NOMO-1 treated with dmso at 0.1 percent for 144 hours (cell line): ENCODE data around the gene TPST2.

Experiments
- DNase-seq: peaks from one replicate; lab custom pipeline; 2025; ENCODE audit not compliant: unreplicated experiment; lab: John Stamatoyannopoulos, UW

TPST2 gene

DNA sequence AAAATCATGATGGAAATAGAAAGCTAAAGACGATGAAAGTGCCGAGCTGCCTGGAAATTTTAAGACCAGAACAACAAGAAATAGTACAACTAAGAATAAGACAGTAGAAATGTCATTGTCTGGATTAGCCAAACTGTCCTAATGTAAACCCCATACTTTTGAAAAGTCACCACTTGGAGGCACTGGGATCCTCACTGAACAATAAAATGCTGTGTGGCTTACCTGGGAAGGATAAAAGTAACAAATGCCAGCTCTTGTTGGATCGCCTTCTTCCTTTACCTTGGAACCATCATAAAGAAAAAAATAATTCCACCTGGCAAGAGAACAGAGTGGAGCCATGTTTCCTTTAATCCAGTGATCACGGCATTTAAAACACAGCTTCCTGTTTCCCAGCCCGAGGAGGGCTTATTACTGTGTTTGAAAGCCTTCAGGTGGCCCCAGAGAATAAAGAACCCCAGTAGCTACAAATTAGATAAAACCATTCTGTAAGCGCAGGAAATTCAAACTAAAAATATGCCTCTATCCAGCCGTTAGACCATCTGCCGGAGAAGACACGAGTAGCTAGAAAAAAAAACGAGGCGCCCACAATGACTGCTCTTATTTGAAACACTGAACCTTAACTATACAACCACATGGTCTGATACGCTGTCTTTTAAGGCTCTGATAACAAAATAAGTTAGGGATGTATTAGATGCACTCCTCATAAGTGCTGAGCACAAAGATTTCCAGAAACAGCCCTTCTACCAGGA, 110.7 kb downstream of the TPST2 start:
- no peak for DNase-seq

GRCh38 chr22:26477341-26477731, 112.6 kb downstream of the TPST2 start:
- no peak for DNase-seq

DNA sequence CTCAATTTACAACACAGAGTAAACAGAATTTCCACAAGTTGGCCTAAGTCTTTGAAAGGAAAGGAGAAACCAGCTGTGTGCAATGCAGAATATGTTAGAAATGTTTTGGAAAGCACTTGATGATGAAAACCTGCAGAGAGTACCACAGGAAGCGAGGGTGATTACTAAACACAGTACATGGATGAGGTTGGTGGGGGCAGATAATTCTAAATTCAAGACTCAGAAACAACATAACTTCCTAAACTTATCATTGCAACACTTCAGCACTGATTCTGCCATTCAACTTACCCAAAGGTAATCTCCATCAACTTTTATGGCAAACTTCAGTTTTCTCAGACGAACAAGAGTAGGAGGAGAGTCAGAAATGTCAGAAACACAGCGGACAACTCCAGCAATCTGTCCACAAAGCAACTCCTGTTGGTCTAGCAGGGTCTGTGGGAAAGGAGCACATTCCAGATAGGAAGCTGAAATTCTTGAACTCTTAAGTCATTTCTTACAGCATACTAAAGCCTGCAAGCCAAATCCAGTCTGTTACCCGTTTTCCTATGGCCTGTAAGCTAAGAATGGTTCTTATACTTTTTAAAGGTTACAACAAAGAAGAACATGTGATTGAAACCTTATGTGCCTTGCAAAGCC, 113.1 kb downstream of the TPST2 start:
- no peak for DNase-seq

DNA sequence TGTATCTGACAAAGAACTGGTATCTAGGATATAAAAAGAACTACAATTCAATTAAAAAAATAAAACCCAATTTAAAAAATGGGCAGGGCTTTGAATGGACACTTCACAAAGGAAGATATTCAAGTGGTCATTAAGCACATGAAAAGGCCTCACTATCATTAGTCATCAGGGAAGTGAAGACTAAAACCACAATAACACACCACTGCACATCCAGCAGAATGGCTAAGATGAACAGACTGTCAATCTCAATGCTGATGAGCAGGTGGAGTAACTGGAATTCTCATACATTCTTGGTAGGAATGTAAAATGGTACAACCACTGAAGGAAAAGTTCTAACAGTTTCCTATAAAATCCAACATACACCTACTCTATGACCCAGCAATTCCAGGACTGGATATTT, 115.2 kb downstream of the TPST2 start:
- DNase-seq = no peak
